PFSK-1 (cell line): ENCODE measurements around the gene PGLYRP2.

Experiments used
- FOXP2 ChIP-seq: optimal IDR thresholded peaks from 2 replicates; pipeline ENCODE3; 2011; ENCODE audit warnings: borderline replicate concordance, control low read depth, inconsistent platforms; ENCODE audit not compliant: insufficient read depth; ENCODE audit errors: extremely low read length, extremely low read depth
- POLR2AphosphoS5 ChIP-seq: IDR thresholded peaks from 2 replicates; pipeline ENCODE4 v1.6.1; 2012; ENCODE audit warnings: low read depth, mild to moderate bottlenecking, control low read depth, low read length, moderate library complexity
- SIN3A ChIP-seq: IDR thresholded peaks from 2 replicates; pipeline ENCODE4 v1.6.1; 2012; ENCODE audit warnings: mild to moderate bottlenecking, low read length, moderate library complexity, borderline replicate concordance; ENCODE audit not compliant: insufficient read depth
- TAF1 ChIP-seq: IDR thresholded peaks from 2 replicates; pipeline ENCODE4 v1.6.1; 2012; ENCODE audit warnings: low read length, control low read depth, borderline replicate concordance; ENCODE audit not compliant: insufficient read depth
- TF ChIP-seq, protein P1 (sequence below), 2 experiments: IDR thresholded peaks; 2 replicates each; pipeline versions ENCODE4 v1.6.1 to v1.8.0; 2011 to 2012; ENCODE audit warnings: low read depth in 2 of 2, low read length in 2 of 2, control low read depth in 1 of 2, inconsistent platforms in 1 of 2, mild to moderate bottlenecking in 1 of 2, moderate library complexity in 1 of 2; ENCODE audit not compliant: insufficient read depth in 1 of 2

PGLYRP2 gene

DNA sequence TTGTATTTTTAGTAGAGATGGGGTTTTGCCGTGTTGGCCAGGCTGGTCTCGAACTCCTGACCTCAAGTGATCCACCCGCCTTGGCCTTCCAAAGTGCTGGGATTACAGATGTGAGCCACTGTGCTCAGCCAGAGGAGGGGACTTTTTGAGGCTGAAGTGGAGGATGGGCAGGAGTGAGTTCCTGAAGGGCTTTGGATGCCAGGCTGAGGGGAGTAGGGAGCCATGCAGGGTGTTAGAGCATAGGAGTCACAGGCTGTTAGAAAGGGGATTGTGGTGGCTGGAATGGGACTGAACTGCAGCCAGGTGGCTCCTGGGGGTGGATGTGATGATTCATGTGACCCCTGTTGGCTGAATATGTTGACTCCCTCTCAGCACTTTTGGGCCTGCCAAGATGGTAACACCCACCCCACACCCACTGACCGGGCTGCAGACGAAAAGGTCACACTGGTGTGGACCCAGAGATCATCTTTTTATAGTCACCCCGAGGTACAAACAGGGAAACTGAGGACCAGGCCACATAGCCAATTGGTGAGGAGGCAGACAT, 40.2 kb upstream of the PGLYRP2 start:
- TF ChIP-seq FOXP2 (no peak), POLR2AphosphoS5 (no peak), SIN3A (no peak), TAF1 (no peak)
- TF ChIP-seq, protein P1, sequence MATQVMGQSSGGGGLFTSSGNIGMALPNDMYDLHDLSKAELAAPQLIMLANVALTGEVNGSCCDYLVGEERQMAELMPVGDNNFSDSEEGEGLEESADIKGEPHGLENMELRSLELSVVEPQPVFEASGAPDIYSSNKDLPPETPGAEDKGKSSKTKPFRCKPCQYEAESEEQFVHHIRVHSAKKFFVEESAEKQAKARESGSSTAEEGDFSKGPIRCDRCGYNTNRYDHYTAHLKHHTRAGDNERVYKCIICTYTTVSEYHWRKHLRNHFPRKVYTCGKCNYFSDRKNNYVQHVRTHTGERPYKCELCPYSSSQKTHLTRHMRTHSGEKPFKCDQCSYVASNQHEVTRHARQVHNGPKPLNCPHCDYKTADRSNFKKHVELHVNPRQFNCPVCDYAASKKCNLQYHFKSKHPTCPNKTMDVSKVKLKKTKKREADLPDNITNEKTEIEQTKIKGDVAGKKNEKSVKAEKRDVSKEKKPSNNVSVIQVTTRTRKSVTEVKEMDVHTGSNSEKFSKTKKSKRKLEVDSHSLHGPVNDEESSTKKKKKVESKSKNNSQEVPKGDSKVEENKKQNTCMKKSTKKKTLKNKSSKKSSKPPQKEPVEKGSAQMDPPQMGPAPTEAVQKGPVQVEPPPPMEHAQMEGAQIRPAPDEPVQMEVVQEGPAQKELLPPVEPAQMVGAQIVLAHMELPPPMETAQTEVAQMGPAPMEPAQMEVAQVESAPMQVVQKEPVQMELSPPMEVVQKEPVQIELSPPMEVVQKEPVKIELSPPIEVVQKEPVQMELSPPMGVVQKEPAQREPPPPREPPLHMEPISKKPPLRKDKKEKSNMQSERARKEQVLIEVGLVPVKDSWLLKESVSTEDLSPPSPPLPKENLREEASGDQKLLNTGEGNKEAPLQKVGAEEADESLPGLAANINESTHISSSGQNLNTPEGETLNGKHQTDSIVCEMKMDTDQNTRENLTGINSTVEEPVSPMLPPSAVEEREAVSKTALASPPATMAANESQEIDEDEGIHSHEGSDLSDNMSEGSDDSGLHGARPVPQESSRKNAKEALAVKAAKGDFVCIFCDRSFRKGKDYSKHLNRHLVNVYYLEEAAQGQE (IDR thresholded peaks at IDR 0.05; ENCODE audit: insufficient read depth in 1 of 2, low read depth in 2 of 2, low read length in 2 of 2): no peak

DNA sequence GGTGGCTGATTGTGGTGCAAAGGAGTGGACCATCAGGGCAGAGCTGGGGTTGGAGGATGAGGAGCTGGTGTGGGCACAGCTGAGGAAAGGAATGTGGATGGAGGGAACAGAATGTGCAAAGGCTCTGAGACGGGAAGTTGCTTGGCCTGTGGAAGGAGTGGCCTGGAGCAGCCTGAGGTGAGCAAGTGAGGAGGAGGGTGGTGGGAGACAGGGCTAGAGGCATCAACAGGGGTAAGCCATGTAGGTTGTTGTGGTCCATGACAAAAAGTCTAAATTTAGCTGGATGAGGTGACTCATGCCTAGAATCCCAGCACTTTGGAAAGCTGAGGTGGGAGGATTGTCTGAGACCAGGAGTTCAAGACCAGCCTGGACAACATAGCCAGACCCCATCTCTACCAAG, 38.5 kb upstream of the PGLYRP2 start:
- TF ChIP-seq FOXP2 (no peak), SIN3A (no peak), POLR2AphosphoS5 (no peak), TAF1 (no peak)
- TF ChIP-seq, protein P1 (IDR thresholded peaks at IDR 0.05; ENCODE audit: insufficient read depth in 1 of 2, low read depth in 2 of 2, low read length in 2 of 2): no peak

DNA sequence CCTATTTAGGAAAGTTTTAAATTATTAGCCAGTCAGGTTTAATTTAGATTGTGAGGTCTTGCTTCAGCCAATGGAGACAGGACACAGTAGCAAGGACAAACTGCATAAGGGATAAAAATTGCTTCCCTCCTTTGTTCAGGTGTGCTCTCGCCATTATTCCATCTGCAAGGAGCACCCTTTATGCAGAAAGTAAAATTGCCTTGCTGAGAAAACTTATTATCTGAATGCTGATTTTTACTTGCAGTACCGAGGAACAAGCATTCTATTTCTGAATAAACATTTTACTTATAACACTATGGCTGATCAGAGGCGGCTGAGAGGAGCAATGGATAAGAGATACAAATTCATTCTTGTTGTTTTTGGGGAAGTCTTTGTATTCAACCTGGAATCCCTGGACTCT, 37.1 kb upstream of the PGLYRP2 start:
- TF ChIP-seq FOXP2 (no peak), TAF1 (no peak), POLR2AphosphoS5 (no peak), SIN3A (no peak)
- TF ChIP-seq, protein P1 (IDR thresholded peaks at IDR 0.05; ENCODE audit: insufficient read depth in 1 of 2, low read depth in 2 of 2, low read length in 2 of 2): no peak

DNA sequence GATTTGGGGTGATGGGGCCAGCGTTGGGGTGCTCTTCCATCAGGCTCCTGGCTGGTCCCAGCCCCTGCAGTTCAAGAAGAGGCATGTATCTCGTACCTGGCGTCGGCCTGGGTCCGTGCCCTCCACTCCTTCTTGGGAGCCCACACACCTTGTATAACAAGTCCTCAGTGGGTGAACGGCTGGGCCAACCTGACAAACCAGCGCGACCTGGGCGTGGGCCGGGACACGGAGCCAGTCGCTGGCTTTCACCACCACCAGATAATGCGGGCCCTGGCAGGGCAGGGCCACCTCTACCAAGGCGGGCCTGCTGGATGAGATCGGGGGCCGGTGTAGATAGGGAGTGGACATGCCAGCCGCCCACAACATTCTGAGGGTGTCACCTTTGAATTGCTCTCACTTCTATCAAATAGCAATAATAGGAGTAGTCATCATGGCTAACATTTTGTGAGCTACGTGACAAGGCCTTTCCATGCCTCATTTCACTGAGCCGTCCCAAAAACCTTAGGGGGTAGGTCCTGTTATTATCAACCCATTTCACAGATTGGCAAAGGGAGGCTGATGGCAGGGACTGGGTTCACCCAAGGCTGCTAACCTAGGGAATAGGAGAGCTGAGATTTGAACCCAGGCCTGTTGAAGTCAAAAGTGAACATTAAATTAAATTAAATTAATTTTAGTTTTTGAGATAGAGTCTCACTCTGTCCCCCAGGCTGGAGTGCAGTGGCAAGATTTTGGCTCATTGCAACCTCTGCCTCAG, 32.5 kb upstream of the PGLYRP2 start:
- TF ChIP-seq POLR2AphosphoS5: no peak
- TF ChIP-seq SIN3A: no peak
- TF ChIP-seq FOXP2: no peak
- TF ChIP-seq, protein P1 (IDR thresholded peaks at IDR 0.05; ENCODE audit: insufficient read depth in 1 of 2, low read depth in 2 of 2, low read length in 2 of 2): no peak
- TF ChIP-seq TAF1: no peak
